ENCODE measurements around the gene CX3CR1. TPM values are rescaled to one million over a fixed set of nuclear protein-coding genes. Genes with fewer than 3 reads are reported as not detected.

CX3CR1 gene
- total and polyA plus RNA-seq, 9 of the 15 experiments (the other 6 are each of a cell fraction or from before 2014, with no cell fraction given) = 0.03 to 0.21 TPM; not detected in 7

DNA sequence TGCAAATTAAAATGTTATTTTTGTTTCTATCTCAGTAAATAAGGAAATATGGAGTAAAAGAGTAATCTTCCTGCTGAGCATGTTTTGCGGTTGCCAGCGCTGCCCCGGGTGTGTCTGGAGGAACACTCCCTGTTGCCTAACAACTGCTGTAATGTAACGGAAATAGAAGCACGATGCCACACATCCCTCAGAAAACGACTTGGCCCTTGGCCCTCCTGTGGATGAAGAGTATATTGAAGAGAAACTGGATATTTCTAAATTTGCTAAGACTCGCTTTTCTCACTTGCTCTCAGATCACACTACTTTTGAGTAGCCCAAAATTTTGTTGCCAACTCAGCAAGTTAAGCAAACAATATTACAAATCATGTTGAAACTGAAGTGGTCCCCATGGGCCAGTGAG is 18.9 kb downstream of the CX3CR1 start (continued):
- TF ChIP-seq, protein P1, sequence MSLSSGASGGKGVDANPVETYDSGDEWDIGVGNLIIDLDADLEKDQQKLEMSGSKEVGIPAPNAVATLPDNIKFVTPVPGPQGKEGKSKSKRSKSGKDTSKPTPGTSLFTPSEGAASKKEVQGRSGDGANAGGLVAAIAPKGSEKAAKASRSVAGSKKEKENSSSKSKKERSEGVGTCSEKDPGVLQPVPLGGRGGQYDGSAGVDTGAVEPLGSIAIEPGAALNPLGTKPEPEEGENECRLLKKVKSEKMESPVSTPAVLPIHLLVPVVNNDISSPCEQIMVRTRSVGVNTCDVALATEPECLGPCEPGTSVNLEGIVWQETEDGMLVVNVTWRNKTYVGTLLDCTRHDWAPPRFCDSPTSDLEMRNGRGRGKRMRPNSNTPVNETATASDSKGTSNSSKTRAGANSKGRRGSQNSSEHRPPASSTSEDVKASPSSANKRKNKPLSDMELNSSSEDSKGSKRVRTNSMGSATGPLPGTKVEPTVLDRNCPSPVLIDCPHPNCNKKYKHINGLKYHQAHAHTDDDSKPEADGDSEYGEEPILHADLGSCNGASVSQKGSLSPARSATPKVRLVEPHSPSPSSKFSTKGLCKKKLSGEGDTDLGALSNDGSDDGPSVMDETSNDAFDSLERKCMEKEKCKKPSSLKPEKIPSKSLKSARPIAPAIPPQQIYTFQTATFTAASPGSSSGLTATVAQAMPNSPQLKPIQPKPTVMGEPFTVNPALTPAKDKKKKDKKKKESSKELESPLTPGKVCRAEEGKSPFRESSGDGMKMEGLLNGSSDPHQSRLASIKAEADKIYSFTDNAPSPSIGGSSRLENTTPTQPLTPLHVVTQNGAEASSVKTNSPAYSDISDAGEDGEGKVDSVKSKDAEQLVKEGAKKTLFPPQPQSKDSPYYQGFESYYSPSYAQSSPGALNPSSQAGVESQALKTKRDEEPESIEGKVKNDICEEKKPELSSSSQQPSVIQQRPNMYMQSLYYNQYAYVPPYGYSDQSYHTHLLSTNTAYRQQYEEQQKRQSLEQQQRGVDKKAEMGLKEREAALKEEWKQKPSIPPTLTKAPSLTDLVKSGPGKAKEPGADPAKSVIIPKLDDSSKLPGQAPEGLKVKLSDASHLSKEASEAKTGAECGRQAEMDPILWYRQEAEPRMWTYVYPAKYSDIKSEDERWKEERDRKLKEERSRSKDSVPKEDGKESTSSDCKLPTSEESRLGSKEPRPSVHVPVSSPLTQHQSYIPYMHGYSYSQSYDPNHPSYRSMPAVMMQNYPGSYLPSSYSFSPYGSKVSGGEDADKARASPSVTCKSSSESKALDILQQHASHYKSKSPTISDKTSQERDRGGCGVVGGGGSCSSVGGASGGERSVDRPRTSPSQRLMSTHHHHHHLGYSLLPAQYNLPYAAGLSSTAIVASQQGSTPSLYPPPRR (CRISPR knock-in tag; IDR thresholded peaks at IDR 0.05; ENCODE audit: borderline replicate concordance) = no peak
- TF ChIP-seq PBX2 (CRISPR knock-in tag; IDR thresholded peaks at IDR 0.05; ENCODE audit: low read depth) (no peak), PBX2 (tag; conservative IDR thresholded peaks at IDR 0.05; ENCODE audit: low read depth) (no peak), ZNF347 (CRISPR knock-in tag; IDR thresholded peaks at IDR 0.05; ENCODE audit: low read depth) (no peak), CBFA2T3 (IDR thresholded peaks at IDR 0.05) (peak; percentile 6; the same call in 1 of the 2 replicates), SNIP1 (IDR thresholded peaks at IDR 0.05; ENCODE audit: low read depth) (no peak), GATAD2A (IDR thresholded peaks at IDR 0.05) (no peak), ZNF3 (CRISPR knock-in tag; IDR thresholded peaks at IDR 0.05) (no peak)
- TF ChIP-seq, protein P2, sequence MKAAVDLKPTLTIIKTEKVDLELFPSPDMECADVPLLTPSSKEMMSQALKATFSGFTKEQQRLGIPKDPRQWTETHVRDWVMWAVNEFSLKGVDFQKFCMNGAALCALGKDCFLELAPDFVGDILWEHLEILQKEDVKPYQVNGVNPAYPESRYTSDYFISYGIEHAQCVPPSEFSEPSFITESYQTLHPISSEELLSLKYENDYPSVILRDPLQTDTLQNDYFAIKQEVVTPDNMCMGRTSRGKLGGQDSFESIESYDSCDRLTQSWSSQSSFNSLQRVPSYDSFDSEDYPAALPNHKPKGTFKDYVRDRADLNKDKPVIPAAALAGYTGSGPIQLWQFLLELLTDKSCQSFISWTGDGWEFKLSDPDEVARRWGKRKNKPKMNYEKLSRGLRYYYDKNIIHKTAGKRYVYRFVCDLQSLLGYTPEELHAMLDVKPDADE (conservative IDR thresholded peaks at IDR 0.05; ENCODE audit: control insufficient read depth, low read depth, low read length) = no peak
- TF ChIP-seq, protein P3, sequence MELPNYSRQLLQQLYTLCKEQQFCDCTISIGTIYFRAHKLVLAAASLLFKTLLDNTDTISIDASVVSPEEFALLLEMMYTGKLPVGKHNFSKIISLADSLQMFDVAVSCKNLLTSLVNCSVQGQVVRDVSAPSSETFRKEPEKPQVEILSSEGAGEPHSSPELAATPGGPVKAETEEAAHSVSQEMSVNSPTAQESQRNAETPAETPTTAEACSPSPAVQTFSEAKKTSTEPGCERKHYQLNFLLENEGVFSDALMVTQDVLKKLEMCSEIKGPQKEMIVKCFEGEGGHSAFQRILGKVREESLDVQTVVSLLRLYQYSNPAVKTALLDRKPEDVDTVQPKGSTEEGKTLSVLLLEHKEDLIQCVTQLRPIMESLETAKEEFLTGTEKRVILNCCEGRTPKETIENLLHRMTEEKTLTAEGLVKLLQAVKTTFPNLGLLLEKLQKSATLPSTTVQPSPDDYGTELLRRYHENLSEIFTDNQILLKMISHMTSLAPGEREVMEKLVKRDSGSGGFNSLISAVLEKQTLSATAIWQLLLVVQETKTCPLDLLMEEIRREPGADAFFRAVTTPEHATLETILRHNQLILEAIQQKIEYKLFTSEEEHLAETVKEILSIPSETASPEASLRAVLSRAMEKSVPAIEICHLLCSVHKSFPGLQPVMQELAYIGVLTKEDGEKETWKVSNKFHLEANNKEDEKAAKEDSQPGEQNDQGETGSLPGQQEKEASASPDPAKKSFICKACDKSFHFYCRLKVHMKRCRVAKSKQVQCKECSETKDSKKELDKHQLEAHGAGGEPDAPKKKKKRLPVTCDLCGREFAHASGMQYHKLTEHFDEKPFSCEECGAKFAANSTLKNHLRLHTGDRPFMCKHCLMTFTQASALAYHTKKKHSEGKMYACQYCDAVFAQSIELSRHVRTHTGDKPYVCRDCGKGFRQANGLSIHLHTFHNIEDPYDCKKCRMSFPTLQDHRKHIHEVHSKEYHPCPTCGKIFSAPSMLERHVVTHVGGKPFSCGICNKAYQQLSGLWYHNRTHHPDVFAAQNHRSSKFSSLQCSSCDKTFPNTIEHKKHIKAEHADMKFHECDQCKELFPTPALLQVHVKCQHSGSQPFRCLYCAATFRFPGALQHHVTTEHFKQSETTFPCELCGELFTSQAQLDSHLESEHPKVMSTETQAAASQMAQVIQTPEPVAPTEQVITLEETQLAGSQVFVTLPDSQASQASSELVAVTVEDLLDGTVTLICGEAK (IDR thresholded peaks at IDR 0.05) = no peak
- TF ChIP-seq, protein P3 (CRISPR knock-in tag; IDR thresholded peaks at IDR 0.05) = no peak
